IMR-90 (cell line): ENCODE data around the gene CASP2. TPM values are rescaled to one million over a fixed set of nuclear protein-coding genes. Genes with fewer than 3 reads are reported as not detected.

ENCODE experiments used
- ATAC-seq: fragments of 200-7000 bp; cut with Tn5 transposase; 2 replicates; pipeline ENCODE4 v1.9.1; 2020; ENCODE audit warnings: low read depth, mild to moderate bottlenecking, moderate library complexity
- BruUV-seq: library from RNA; stranded (reverse); fragments of 400-500 nt; replicated peaks from 2 replicates; lab custom pipeline; 2021; lab: Mats Ljungman, UMichigan
- CTCF ChIA-PET: fragments of 300-600 bp; formaldehyde crosslinking; extraction: SDS; loops from one replicate; lab custom pipeline; 2021; ENCODE audit warnings: antibody characterized with exemption; lab: Yijun Ruan, JAX
- POLR2A ChIA-PET: fragments of 300-600 bp; sonication (Branson Sonifier 250); formaldehyde crosslinking; loops from one replicate; lab custom pipeline; 2022; ENCODE audit warnings: antibody characterized with exemption; ENCODE audit not compliant: unreplicated experiment; lab: Charles Lee
- DNase-seq: peaks from one replicate; pipeline ENCODE4 v3.0.0; 2013
- H2AFZ ChIP-seq: replicated peaks from 2 replicates; pipeline ENCODE3; 2013; ENCODE audit warnings: low read length, mild to moderate bottlenecking; ENCODE audit not compliant: poor library complexity
- H2AK5ac ChIP-seq: 2 replicates; pipeline ENCODE4 v1.6.1; 2013; ENCODE audit warnings: low read depth, low read length, inconsistent platforms
- H2AK9ac ChIP-seq: replicated peaks from 2 replicates; pipeline ENCODE3; 2013; ENCODE audit warnings: mild to moderate bottlenecking, low read depth, low read length, moderate library complexity; ENCODE audit not compliant: poor library complexity
- H2BK120ac ChIP-seq: 2 replicates; pipeline ENCODE4 v1.6.1; 2013; ENCODE audit warnings: low read depth, low read length, inconsistent platforms
- H2BK15ac ChIP-seq: 3 replicates; pipeline ENCODE4 v1.6.1; 2013; ENCODE audit warnings: low read depth, low read length, inconsistent platforms
- H2BK20ac ChIP-seq: 2 replicates; pipeline ENCODE4 v1.6.1; 2013; ENCODE audit warnings: low read depth, mild to moderate bottlenecking, inconsistent platforms, low read length, moderate library complexity
- H2BK5ac ChIP-seq: 2 replicates; pipeline ENCODE4 v1.6.1; 2013; ENCODE audit warnings: mild to moderate bottlenecking, low read depth, low read length, inconsistent platforms; ENCODE audit not compliant: poor library complexity, severe bottlenecking
- H3K14ac ChIP-seq: replicated peaks from 2 replicates; pipeline ENCODE4 v1.6.1; 2013; ENCODE audit warnings: low read depth, low read length, inconsistent platforms
- H3K18ac ChIP-seq: 2 replicates; pipeline ENCODE4 v1.6.1; 2013; ENCODE audit warnings: low read depth, low read length, control low read depth
- H3K23ac ChIP-seq: 2 replicates; pipeline ENCODE4 v1.6.1; 2013; ENCODE audit warnings: low read depth, low read length, inconsistent platforms
- H3K27ac ChIP-seq: 2 replicates; pipeline ENCODE4 v1.5.1; 2013; ENCODE audit warnings: mild to moderate bottlenecking, control low read depth, low read length; ENCODE audit not compliant: insufficient read depth
- H3K27me3 ChIP-seq: 2 replicates; pipeline ENCODE4 v1.6.1; 2013; ENCODE audit warnings: low read length; ENCODE audit not compliant: control insufficient read depth, insufficient read depth
- H3K36me3 ChIP-seq: 2 replicates; pipeline ENCODE4 v1.6.1; 2013; ENCODE audit warnings: low read length, mixed read lengths; ENCODE audit not compliant: control insufficient read depth, insufficient read depth
- H3K4ac ChIP-seq: 2 replicates; pipeline ENCODE4 v1.6.1; 2013; ENCODE audit warnings: low read depth, low read length, inconsistent platforms
- H3K4me1 ChIP-seq: 2 replicates; pipeline ENCODE4 v1.6.1; 2013; ENCODE audit warnings: low read length, mixed read lengths; ENCODE audit not compliant: control insufficient read depth, insufficient read depth
- H3K4me2 ChIP-seq: 2 replicates; pipeline ENCODE4 v1.6.1; 2013; ENCODE audit warnings: low read depth, mild to moderate bottlenecking, control low read depth, low read length, moderate library complexity
- H3K4me3 ChIP-seq: 2 replicates; pipeline ENCODE4 v1.5.1; 2013; ENCODE audit warnings: low read depth, mild to moderate bottlenecking, control low read depth, low read length, moderate library complexity; ENCODE audit not compliant: insufficient read depth
- H3K56ac ChIP-seq: 2 replicates; pipeline ENCODE4 v1.6.1; 2013; ENCODE audit warnings: low read length, inconsistent platforms; ENCODE audit not compliant: insufficient read depth; ENCODE audit errors: extremely low read depth
- H3K79me1 ChIP-seq, 2 experiments: 2 replicates each; pipeline ENCODE4 v1.6.1; 2013; ENCODE audit warnings: low read length in 2 of 2, inconsistent platforms in 1 of 2, low read depth in 1 of 2
- H3K9ac ChIP-seq: 2 replicates; pipeline ENCODE4 v1.6.1; 2013; ENCODE audit warnings: low read depth, low read length, control low read depth
- H3K9me1 ChIP-seq: 2 replicates; pipeline ENCODE4 v1.6.1; 2013; ENCODE audit warnings: low read length, inconsistent platforms; ENCODE audit not compliant: insufficient read depth
- H3K9me3 ChIP-seq: 2 replicates; pipeline ENCODE4 v1.6.1; 2013; ENCODE audit warnings: low read length; ENCODE audit not compliant: control insufficient read depth, insufficient read depth
- H4K20me1 ChIP-seq: 2 replicates; pipeline ENCODE4 v1.6.1; 2013; ENCODE audit warnings: low read length, inconsistent platforms; ENCODE audit not compliant: insufficient read depth
- H4K5ac ChIP-seq: 2 replicates; pipeline ENCODE4 v1.6.1; 2013; ENCODE audit warnings: mild to moderate bottlenecking, low read depth, low read length, control low read depth
- H4K8ac ChIP-seq, 2 experiments: 2 replicates each; pipeline ENCODE4 v1.6.1; 2013; ENCODE audit warnings: low read depth in 2 of 2, low read length in 2 of 2, control low read depth in 1 of 2, inconsistent platforms in 1 of 2
- H4K91ac ChIP-seq: 2 replicates; pipeline ENCODE4 v1.6.1; 2013; ENCODE audit warnings: low read depth, low read length, inconsistent platforms; ENCODE audit not compliant: insufficient read depth
- BHLHE40 ChIP-seq: fragments of 150-350 bp; IDR thresholded peaks from 2 replicates; pipeline ENCODE4 v1.6.1; 2016; ENCODE audit warnings: mild to moderate bottlenecking, low read depth, low read length
- CHD1 ChIP-seq: IDR thresholded peaks from 2 replicates; pipeline ENCODE4 v1.6.1; 2012; ENCODE audit warnings: low read depth, low read length, improper control_type of control experiment
- ELK1 ChIP-seq: fragments of 150-350 bp; IDR thresholded peaks from 2 replicates; pipeline ENCODE4 v1.6.1; 2016; ENCODE audit warnings: low read depth, mild to moderate bottlenecking, low read length, moderate library complexity, borderline replicate concordance
- MAFK ChIP-seq: IDR thresholded peaks from 2 replicates; pipeline ENCODE4 v1.6.1; 2012; ENCODE audit warnings: low read depth, low read length, improper control_type of control experiment
- POLR2A ChIP-seq: IDR thresholded peaks from 2 replicates; pipeline ENCODE4 v1.6.1; 2012; ENCODE audit warnings: mild to moderate bottlenecking, low read depth, low read length
- RAD21 ChIP-seq: IDR thresholded peaks from 2 replicates; pipeline ENCODE4 v1.6.1; 2012; ENCODE audit warnings: low read length, improper control_type of control experiment
- RCOR1 ChIP-seq: IDR thresholded peaks from 2 replicates; pipeline ENCODE4 v1.6.1; 2012; ENCODE audit warnings: mild to moderate bottlenecking, low read length, improper control_type of control experiment; ENCODE audit not compliant: insufficient replicate concordance
- SMC3 ChIP-seq: fragments of 150-350 bp; IDR thresholded peaks from 2 replicates; pipeline ENCODE4 v1.6.1; 2016; ENCODE audit warnings: low read depth, mild to moderate bottlenecking, antibody characterized with exemption, low read length, moderate library complexity
- USF2 ChIP-seq: fragments of 150-350 bp; IDR thresholded peaks from 2 replicates; pipeline ENCODE4 v1.6.1; 2017; ENCODE audit warnings: mild to moderate bottlenecking, antibody characterized with exemption, low read length, low read depth
- WGBS, 2 experiments: methylation state at CpG; one replicate each; pipeline versions ENCODE4 v1.1.5 to v1.1.7; 2013; ENCODE audit warnings: missing lambda C conversion rate in 2 of 2; ENCODE audit not compliant: insufficient read length in 1 of 2; ENCODE audit errors: extremely low coverage in 2 of 2; 5-methylcytosine and 5-hydroxymethylcytosine counted together
- dilution Hi-C: fragments of 300-500 bp; cut with HindIII; formaldehyde crosslinking; loops from one replicate; pipeline ENCODE4 v1.14.3; 2018; ENCODE audit warnings: low sequenced_read_pairs; ENCODE audit not compliant: unreplicated experiment
- in situ Hi-C: fragments of 300-500 bp; cut with MboI; formaldehyde crosslinking; loops from 3 replicates; pipeline ENCODE4 v1.14.3; 2019; ENCODE audit warnings: low sequenced_read_pairs, inconsistent platforms, mixed read lengths
- intact Hi-C: fragments of 100-400 bp; cut with micrococcal nuclease; formaldehyde crosslinking; loops from 2 replicates; pipeline ENCODE4 v1.10.0; 2022
- polyA plus RNA-seq, 3 experiments: library from polyadenylated mRNA; depleted of rRNA; stranded (reverse); fragments of >200 nt; gene quantifications; 2 replicates each; pipeline ENCODE4 v1.2.3, GENCODE V29; 2012; ENCODE audit warnings: low replicate concordance in 1 of 3
- total RNA-seq: library from RNA; depleted of rRNA; stranded (reverse); fragments of >200 nt; gene quantifications from 2 replicates; pipeline ENCODE4 v1.2.3, GENCODE V29; 2012
- TF ChIP-seq, protein P1 (sequence below): conservative IDR thresholded peaks from 2 replicates; pipeline ENCODE4 v1.5.1; 2012; ENCODE audit warnings: mild to moderate bottlenecking, low read depth, low read length, improper control_type of control experiment

Gene CASP2
- total and polyA plus RNA-seq, 2 of the 4 experiments (the other 2 are of a cell fraction): 15.4 to 25.6 TPM

GRCh38 chr7:143283381-143283780, 4.8 kb upstream of the CASP2 start:
- ChIA-PET CTCF (interaction anchor here (0.5 kb wide), 1 partner anchor 175 kb away, joined by 3 read pairs; no protein-coding TSS in a partner anchor), POLR2A (no interaction called here)
- Histone ChIP-seq H3K23ac (no peak overlapping the region), H3K9ac (no peak overlapping the region), H3K14ac (no peak overlapping the region), H2BK20ac (no peak overlapping the region), H4K20me1 (no peaks in the 10 kb centered on the region), H2BK120ac (no peak overlapping the region), H2AK9ac (no peak overlapping the region), H3K4ac (no peak overlapping the region), H4K91ac (no peak overlapping the region), H3K27me3 (no peaks in the 10 kb centered on the region), H2AK5ac (no peak overlapping the region), H3K4me1 (peaks cover 3% of the 10 kb centered on the region; the same call in 1 of the 2 replicates), H3K36me3 (no peaks in the 10 kb centered on the region), H4K5ac (no peak overlapping the region), H3K56ac (no peak overlapping the region), H3K18ac (no peak overlapping the region), H2AFZ (peak overlapping the region; percentile 29), H2BK15ac (no peak overlapping the region), H3K79me1 (no peaks in the 10 kb centered on the region; a peak in 1 of 4 replicates), H3K4me2 (no peak overlapping the region), H3K9me3 (no peaks in the 10 kb centered on the region), H2BK5ac (no peak overlapping the region), H3K9me1 (no peaks in the 10 kb centered on the region), H3K4me3 (no peak overlapping the region), H4K8ac (no peak overlapping the region), H3K27ac (no peak overlapping the region)
- no peak for TF ChIP-seq SMC3
- TF ChIP-seq POLR2A: no peak
- no peak for TF ChIP-seq USF2
- TF ChIP-seq BHLHE40: no peak
- no peak for TF ChIP-seq ELK1
- no peak for TF ChIP-seq MAFK
- no peak for TF ChIP-seq RAD21
- TF ChIP-seq RCOR1: no peak
- no peak for TF ChIP-seq CHD1
- TF ChIP-seq, protein P1, sequence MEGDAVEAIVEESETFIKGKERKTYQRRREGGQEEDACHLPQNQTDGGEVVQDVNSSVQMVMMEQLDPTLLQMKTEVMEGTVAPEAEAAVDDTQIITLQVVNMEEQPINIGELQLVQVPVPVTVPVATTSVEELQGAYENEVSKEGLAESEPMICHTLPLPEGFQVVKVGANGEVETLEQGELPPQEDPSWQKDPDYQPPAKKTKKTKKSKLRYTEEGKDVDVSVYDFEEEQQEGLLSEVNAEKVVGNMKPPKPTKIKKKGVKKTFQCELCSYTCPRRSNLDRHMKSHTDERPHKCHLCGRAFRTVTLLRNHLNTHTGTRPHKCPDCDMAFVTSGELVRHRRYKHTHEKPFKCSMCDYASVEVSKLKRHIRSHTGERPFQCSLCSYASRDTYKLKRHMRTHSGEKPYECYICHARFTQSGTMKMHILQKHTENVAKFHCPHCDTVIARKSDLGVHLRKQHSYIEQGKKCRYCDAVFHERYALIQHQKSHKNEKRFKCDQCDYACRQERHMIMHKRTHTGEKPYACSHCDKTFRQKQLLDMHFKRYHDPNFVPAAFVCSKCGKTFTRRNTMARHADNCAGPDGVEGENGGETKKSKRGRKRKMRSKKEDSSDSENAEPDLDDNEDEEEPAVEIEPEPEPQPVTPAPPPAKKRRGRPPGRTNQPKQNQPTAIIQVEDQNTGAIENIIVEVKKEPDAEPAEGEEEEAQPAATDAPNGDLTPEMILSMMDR: no peak
- ATAC-seq (no peak), DNase-seq (no peak)
- intact Hi-C loops: no loop called here
- 96% methylated on average over 3 of the region's 4 CpGs; no CpG with 5 or more reads in 1 of the 2 experiments for WGBS, 2 experiments
- in situ Hi-C loops: no loop called here
- dilution Hi-C loops: no loop called here
- no TSS peak for BruUV-seq
